HG03060 (cell line): ENCODE data around the gene ZDHHC24.

ENCODE experiments used
- ATAC-seq: cut with Tn5 transposase; IDR thresholded peaks from one replicate; pipeline ENCODE4 v1.9.1; 2021; ENCODE audit warnings: low read depth, moderate number of reproducible peaks; ENCODE audit not compliant: unreplicated experiment

The ZDHHC24 gene

GRCh38 chr11:66567787-66568123, 21.9 kb upstream of the ZDHHC24 start:
- ATAC-seq: no peak

GRCh38 chr11:66566221-66566620, 20.4 kb upstream of the ZDHHC24 start:
- ATAC-seq: no peak

- ATAC-seq: no peak
These were observed 19.1 kb upstream of the ZDHHC24 start for GRCh38 chr11:66564984-66565383.

GRCh38 chr11:66564538-66564937, 18.7 kb upstream of the ZDHHC24 start:
- ATAC-seq: no peak

GRCh38 chr11:66563832-66564231, 18.0 kb upstream of the ZDHHC24 start:
- no peak for ATAC-seq

GRCh38 chr11:66562907-66563583, 17.2 kb upstream of the ZDHHC24 start:
- no peak for ATAC-seq

- ATAC-seq: no peak
These were observed 16.4 kb upstream of the ZDHHC24 start for GRCh38 chr11:66562275-66562674.

- no peak for ATAC-seq
These were observed 16.1 kb upstream of the ZDHHC24 start for GRCh38 chr11:66561975-66562248.

- no peak for ATAC-seq
These were observed 15.5 kb upstream of the ZDHHC24 start for GRCh38 chr11:66561178-66561974.

- no peak for ATAC-seq
These were observed 14.2 kb upstream of the ZDHHC24 start for GRCh38 chr11:66559866-66560676.

GRCh38 chr11:66559142-66559865, 13.5 kb upstream of the ZDHHC24 start:
- ATAC-seq: no peak

GRCh38 chr11:66557733-66558326, 12.0 kb upstream of the ZDHHC24 start:
- ATAC-seq: no peak

- no peak for ATAC-seq
These were observed 10.2 kb upstream of the ZDHHC24 start for GRCh38 chr11:66556086-66556485.

- ATAC-seq: no peak
These were observed 9.6 kb upstream of the ZDHHC24 start for GRCh38 chr11:66555416-66555815.

GRCh38 chr11:66554602-66555001, 8.8 kb upstream of the ZDHHC24 start:
- no peak for ATAC-seq

GRCh38 chr11:66550887-66551286, 5.0 kb upstream of the ZDHHC24 start:
- no peak for ATAC-seq

- ATAC-seq: no peak
These were observed 3.8 kb upstream of the ZDHHC24 start for GRCh38 chr11:66549696-66550095.

GRCh38 chr11:66548774-66549630, 3.2 kb upstream of the ZDHHC24 start:
- ATAC-seq: no peak

GRCh38 chr11:66548041-66548440, 2.2 kb upstream of the ZDHHC24 start:
- ATAC-seq: no peak

GRCh38 chr11:66547662-66548009, 1.8 kb upstream of the ZDHHC24 start:
- ATAC-seq: no peak
